ENCODE data around the gene RIC1.

Gene RIC1

GRCh38 chr9:5688109-5688508 is 59.2 kb downstream of the RIC1 start:
- no peak overlapping the region for H3K4me2 ChIP-seq (ENCODE audit: low read length)
- no peak overlapping the region for H3K23ac ChIP-seq (ENCODE audit: low read length)
- no peak overlapping the region for H3K4me3 ChIP-seq (ENCODE audit: low read depth, low read length)
- H2BK12ac ChIP-seq (ENCODE audit: low read length): no peak overlapping the region
- no peak for DNase-seq
- no peak overlapping the region for H4K12ac ChIP-seq (ENCODE audit: low read depth, low read length)
- no peaks in the 10 kb centered on the region for H3K79me1 ChIP-seq (ENCODE audit: low read length)
- no peak overlapping the region for H3K9ac ChIP-seq (ENCODE audit: low read length)
- H3K36me3 ChIP-seq (ENCODE audit: control insufficient read depth in 1 of 2, insufficient read depth in 2 of 2, low read length in 2 of 2): peaks cover 4% of the 10 kb centered on the region in 2 experiments
- no peaks in the 10 kb centered on the region for H3K4me1 ChIP-seq (ENCODE audit: control insufficient read depth in 1 of 2, insufficient read depth in 2 of 2, low read length in 2 of 2)
- no peak overlapping the region for H3K18ac ChIP-seq (ENCODE audit: low read length)
- no peaks in the 10 kb centered on the region for H3K79me2 ChIP-seq (ENCODE audit: control insufficient read depth, insufficient read depth, low read length, poor library complexity)
- H2BK120ac ChIP-seq (ENCODE audit: insufficient read depth, low read length, poor library complexity): no peak overlapping the region
- H2AK5ac ChIP-seq (ENCODE audit: low read length): no peak overlapping the region
- H4K8ac ChIP-seq (ENCODE audit: low read depth, low read length): no peak overlapping the region
- no peaks in the 10 kb centered on the region for H3K27me3 ChIP-seq (ENCODE audit: insufficient read depth, low read length)
- H3K4ac ChIP-seq (ENCODE audit: low read depth, low read length): no peak overlapping the region
- H3K9me3 ChIP-seq (ENCODE audit: insufficient read depth, low read depth, low read length): peaks cover 6% of the 10 kb centered on the region
- H3K14ac ChIP-seq (ENCODE audit: low read length): no peak overlapping the region
- H4K91ac ChIP-seq (ENCODE audit: low read depth, low read length): no peak overlapping the region
- H2AFZ ChIP-seq (ENCODE audit: insufficient read depth, low read length, poor library complexity): no peak overlapping the region
- no peak overlapping the region for H3K27ac ChIP-seq (ENCODE audit: low read depth, low read length)
- WGBS (ENCODE audit: extremely low coverage, insufficient coverage, insufficient read length): no CpG with 5 or more reads among the region's 1 CpG
- H2BK5ac ChIP-seq (ENCODE audit: low read depth, low read length, poor library complexity): no peak overlapping the region

GRCh38 chr9:5690278-5690677 is 61.4 kb downstream of the RIC1 start:
- no peak overlapping the region for H4K91ac ChIP-seq (ENCODE audit: low read depth, low read length)
- no peaks in the 10 kb centered on the region for H3K79me1 ChIP-seq (ENCODE audit: low read length)
- H3K23ac ChIP-seq (ENCODE audit: low read length): no peak overlapping the region
- no peak overlapping the region for H2AFZ ChIP-seq (ENCODE audit: insufficient read depth, low read length, poor library complexity)
- no CpG with 5 or more reads among the region's 1 CpG for WGBS (ENCODE audit: extremely low coverage, insufficient coverage, insufficient read length)
- no peak overlapping the region for H3K14ac ChIP-seq (ENCODE audit: low read length)
- no peaks in the 10 kb centered on the region for H3K9me3 ChIP-seq (ENCODE audit: insufficient read depth, low read depth, low read length)
- H3K9ac ChIP-seq (ENCODE audit: low read length): no peak overlapping the region
- H4K8ac ChIP-seq (ENCODE audit: low read depth, low read length): no peak overlapping the region
- H2BK12ac ChIP-seq (ENCODE audit: low read length): no peak overlapping the region
- no peaks in the 10 kb centered on the region for H3K4me1 ChIP-seq (ENCODE audit: control insufficient read depth in 1 of 2, insufficient read depth in 2 of 2, low read length in 2 of 2)
- no peak overlapping the region for H4K12ac ChIP-seq (ENCODE audit: low read depth, low read length)
- no peak overlapping the region for H2AK5ac ChIP-seq (ENCODE audit: low read length)
- no peaks in the 10 kb centered on the region for H3K36me3 ChIP-seq (ENCODE audit: control insufficient read depth in 1 of 2, insufficient read depth in 2 of 2, low read length in 2 of 2)
- H3K27me3 ChIP-seq (ENCODE audit: insufficient read depth, low read length): no peaks in the 10 kb centered on the region
- DNase-seq: no peak
- H2BK5ac ChIP-seq (ENCODE audit: low read depth, low read length, poor library complexity): no peak overlapping the region
- no peak overlapping the region for H3K4me2 ChIP-seq (ENCODE audit: low read length)
- H3K4ac ChIP-seq (ENCODE audit: low read depth, low read length): no peak overlapping the region
- H3K27ac ChIP-seq (ENCODE audit: low read depth, low read length): no peak overlapping the region
- H3K4me3 ChIP-seq (ENCODE audit: low read depth, low read length): no peak overlapping the region
- no peak overlapping the region for H3K18ac ChIP-seq (ENCODE audit: low read length)
- H3K79me2 ChIP-seq (ENCODE audit: control insufficient read depth, insufficient read depth, low read length, poor library complexity): no peaks in the 10 kb centered on the region
- no peak overlapping the region for H2BK120ac ChIP-seq (ENCODE audit: insufficient read depth, low read length, poor library complexity)

- H3K27ac ChIP-seq (ENCODE audit: low read depth, low read length): no peak overlapping the region
- H3K4me2 ChIP-seq (ENCODE audit: low read length): no peak overlapping the region
- H3K9me3 ChIP-seq (ENCODE audit: insufficient read depth, low read depth, low read length): no peaks in the 10 kb centered on the region
- H3K14ac ChIP-seq (ENCODE audit: low read length): no peak overlapping the region
- no peak overlapping the region for H2AFZ ChIP-seq (ENCODE audit: insufficient read depth, low read length, poor library complexity)
- no peak overlapping the region for H2BK12ac ChIP-seq (ENCODE audit: low read length)
- H2BK5ac ChIP-seq (ENCODE audit: low read depth, low read length, poor library complexity): no peak overlapping the region
- no peak overlapping the region for H3K4ac ChIP-seq (ENCODE audit: low read depth, low read length)
- H4K8ac ChIP-seq (ENCODE audit: low read depth, low read length): no peak overlapping the region
- no peaks in the 10 kb centered on the region for H3K36me3 ChIP-seq (ENCODE audit: control insufficient read depth in 1 of 2, insufficient read depth in 2 of 2, low read length in 2 of 2)
- no peaks in the 10 kb centered on the region for H3K79me1 ChIP-seq (ENCODE audit: low read length)
- no peak overlapping the region for H2AK5ac ChIP-seq (ENCODE audit: low read length)
- no peak overlapping the region for H3K9ac ChIP-seq (ENCODE audit: low read length)
- DNase-seq: no peak
- H3K4me3 ChIP-seq (ENCODE audit: low read depth, low read length): no peak overlapping the region
- H3K79me2 ChIP-seq (ENCODE audit: control insufficient read depth, insufficient read depth, low read length, poor library complexity): no peaks in the 10 kb centered on the region
- no peak overlapping the region for H4K91ac ChIP-seq (ENCODE audit: low read depth, low read length)
- H3K4me1 ChIP-seq (ENCODE audit: control insufficient read depth in 1 of 2, insufficient read depth in 2 of 2, low read length in 2 of 2): no peaks in the 10 kb centered on the region
- no peak overlapping the region for H2BK120ac ChIP-seq (ENCODE audit: insufficient read depth, low read length, poor library complexity)
- no peaks in the 10 kb centered on the region for H3K27me3 ChIP-seq (ENCODE audit: insufficient read depth, low read length)
- H4K12ac ChIP-seq (ENCODE audit: low read depth, low read length): no peak overlapping the region
- H3K18ac ChIP-seq (ENCODE audit: low read length): no peak overlapping the region
- WGBS (ENCODE audit: extremely low coverage, insufficient coverage, insufficient read length): no CpG with 5 or more reads among the region's 2 CpGs
- H3K23ac ChIP-seq (ENCODE audit: low read length): no peak overlapping the region
Observed at GRCh38 chr9:5695860-5696259, 67.0 kb downstream of the RIC1 start.

- Histone ChIP-seq H4K12ac (ENCODE audit: low read depth, low read length) (no peak overlapping the region), H4K91ac (ENCODE audit: low read depth, low read length) (no peak overlapping the region), H3K9ac (ENCODE audit: low read length) (no peak overlapping the region), H4K8ac (ENCODE audit: low read depth, low read length) (no peak overlapping the region), H3K14ac (ENCODE audit: low read length) (no peak overlapping the region), H3K27ac (ENCODE audit: low read depth, low read length) (no peak overlapping the region), H2BK12ac (ENCODE audit: low read length) (no peak overlapping the region), H3K36me3 (ENCODE audit: control insufficient read depth in 1 of 2, insufficient read depth in 2 of 2, low read length in 2 of 2) (no peaks in the 10 kb centered on the region), H3K4ac (ENCODE audit: low read depth, low read length) (no peak overlapping the region), H2AK5ac (ENCODE audit: low read length) (no peak overlapping the region), H2BK5ac (ENCODE audit: low read depth, low read length, poor library complexity) (no peak overlapping the region), H2BK120ac (ENCODE audit: insufficient read depth, low read length, poor library complexity) (no peak overlapping the region), H3K4me3 (ENCODE audit: low read depth, low read length) (no peak overlapping the region), H3K79me2 (ENCODE audit: control insufficient read depth, insufficient read depth, low read length, poor library complexity) (no peaks in the 10 kb centered on the region), H3K27me3 (ENCODE audit: insufficient read depth, low read length) (no peaks in the 10 kb centered on the region), H3K9me3 (ENCODE audit: insufficient read depth, low read depth, low read length) (no peaks in the 10 kb centered on the region), H2AFZ (ENCODE audit: insufficient read depth, low read length, poor library complexity) (no peak overlapping the region), H3K4me1 (ENCODE audit: control insufficient read depth in 1 of 2, insufficient read depth in 2 of 2, low read length in 2 of 2) (no peaks in the 10 kb centered on the region), H3K4me2 (ENCODE audit: low read length) (no peak overlapping the region), H3K18ac (ENCODE audit: low read length) (no peak overlapping the region), H3K23ac (ENCODE audit: low read length) (no peak overlapping the region), H3K79me1 (ENCODE audit: low read length) (no peaks in the 10 kb centered on the region)
- WGBS (ENCODE audit: extremely low coverage, insufficient coverage, insufficient read length): no CpG with 5 or more reads among the region's 2 CpGs
- no peak for DNase-seq
Observed at GRCh38 chr9:5696884-5697283, 68.0 kb downstream of the RIC1 start.
